Body of pancreas (tissue), 4 donors: ENCODE measurements around the gene RIMBP2.

Experiments used
- CTCF ChIP-seq, 7 experiments: fragments of 450-650 bp in 4 of 7; fragments of 200-600 bp in 3 of 7; sonication (generic) in 3 of 7; IDR thresholded peaks; one replicate each; pipeline ENCODE4 v1.5.1; 2016 to 2019; ENCODE audit warnings: antibody characterized with exemption in 7 of 7
- POLR2A ChIP-seq, 3 donors: fragments of 450-650 bp; IDR thresholded peaks; one replicate each; pipeline ENCODE4 v1.6.1; 2016; ENCODE audit warnings: antibody characterized with exemption in 3 of 3, mild to moderate bottlenecking in 2 of 3

GRCh38 chr12:130719263-130719859, 3.3 kb upstream of the RIMBP2 start:
- TF ChIP-seq CTCF (IDR thresholded peaks at IDR 0.05) (no peak), POLR2A (IDR thresholded peaks at IDR 0.05) (no peak)
